ENCODE results near the gene HYAL3. TPM values are rescaled to one million over a fixed set of nuclear protein-coding genes. Genes with fewer than 3 reads are reported as not detected.
A peak's percentile ranks its signal among the peaks of the same experiment; 100 is the strongest.

Gene HYAL3
- total and polyA plus RNA-seq, 2 of the 8 experiments (the other 6 are each of a cell fraction or from before 2014, with no cell fraction given), result 3.2 to 12.2 TPM

GRCh38 chr3:50341537-50341936, 42.3 kb upstream of the HYAL3 start:
- 93% methylated on average over 9 of the region's 9 CpGs; no CpG with 5 or more reads in 1 of the 2 experiments for WGBS, 2 experiments (ENCODE audit: extremely low coverage in 1 of 2, insufficient coverage in 1 of 2, insufficient read length in 1 of 2, insufficient replicate concordance in 2 of 2, low coverage in 1 of 2, low lambda C conversion rate in 2 of 2, missing lambda C conversion rate in 1 of 2)
- no peak for TF ChIP-seq CBX5 (IDR thresholded peaks at IDR 0.05; ENCODE audit: low read depth, low read length)

More at GRCh38 chr3:50341537-50341936, 42.3 kb upstream of the HYAL3 start:
- no peak overlapping the region for H3K56ac ChIP-seq (replicated peaks; ENCODE audit: insufficient read length, low read depth, low read length)
- no peak overlapping the region for H3K14ac ChIP-seq (ENCODE audit: insufficient read length)
- H4K20me1 ChIP-seq (replicated peaks in 1 of 2; ENCODE audit: control insufficient read depth in 1 of 2, insufficient read depth in 2 of 2, low read length in 2 of 2), result peaks cover 0 to 4% of the 10 kb centered on the region in 2 experiments
- CTCF ChIA-PET (ENCODE audit: partially characterized antibody), result interaction anchor here (0.8 to 10.0 kb wide), 9 partner anchors 9 to 210 kb away, joined by 3 to 84 read pairs (median 3); no protein-coding TSS in a partner anchor
- peak overlapping the region; percentile 98 for H2BK15ac ChIP-seq (ENCODE audit: low read length)
- no peak overlapping the region for H4K5ac ChIP-seq (ENCODE audit: insufficient read length, low read depth, low read length)
- H3K27me3 ChIP-seq (replicated peaks in 1 of 4; ENCODE audit: control insufficient read depth in 3 of 4, extremely low read depth in 1 of 4, insufficient read depth in 3 of 4, low read length in 3 of 4), result peaks cover 23 to 68% (median 54%) of the 10 kb centered on the region in 4 experiments
- H3K23ac ChIP-seq (ENCODE audit: insufficient read length), result no peak overlapping the region
- H2BK120ac ChIP-seq (replicated peaks; ENCODE audit: low read depth, low read length), result no peak overlapping the region
- H3K27ac ChIP-seq (ENCODE audit: low read depth, low read length), result no peak overlapping the region
- H3K18ac ChIP-seq (ENCODE audit: extremely low read depth, low read length), result peak overlapping the region; percentile 75; the same call in 1 of the 2 replicates
- peaks cover 0 to 19% (median 14%) of the 10 kb centered on the region in 4 experiments; a peak in 5 of 7 replicates for H3K4me1 ChIP-seq (replicated peaks in 1 of 4; ENCODE audit: control insufficient read depth in 3 of 4, insufficient read depth in 4 of 4, low read length in 3 of 4)
- H3K9me3 ChIP-seq (ENCODE audit: insufficient read depth in 2 of 2, low read depth in 1 of 2, low read length in 1 of 2), result no peaks in the 10 kb centered on the region
- no peak overlapping the region for H3K4ac ChIP-seq (replicated peaks; ENCODE audit: insufficient read length, low read depth, low read length)
- H2BK12ac ChIP-seq (ENCODE audit: low read depth, low read length), result peak overlapping the region; percentile 68; the same call in 1 of the 2 replicates
- FAIRE-seq (no peak), DNase-seq (ENCODE audit: low read depth in 1 of 2, low spot score in 2 of 2) (no peak)
- no peak overlapping the region for H3K9ac ChIP-seq (replicated peaks in 1 of 4; ENCODE audit: extremely low read depth in 1 of 4, low read depth in 3 of 4, low read length in 3 of 4)
- H3K4me3 ChIP-seq (ENCODE audit: extremely low read depth in 1 of 4, insufficient read depth in 2 of 4, low read depth in 3 of 4, low read length in 4 of 4), result peak overlapping the region in 1 of 4 experiments; percentile 63; a peak in 1 of 8 replicates
- no peak overlapping the region for H2AFZ ChIP-seq (ENCODE audit: low read length)
- peaks cover 0 to 2% of the 10 kb centered on the region in 2 experiments; a peak in 1 of 4 replicates for H3K79me2 ChIP-seq (ENCODE audit: control insufficient read depth in 1 of 2, insufficient read depth in 2 of 2, low read length in 2 of 2)
- H4K8ac ChIP-seq (ENCODE audit: extremely low read depth, insufficient read depth, low read length), result no peak overlapping the region; the same call in 1 of the 2 replicates
- no peak overlapping the region for H4K91ac ChIP-seq (replicated peaks; ENCODE audit: insufficient read length, low read length)
- H2BK5ac ChIP-seq (ENCODE audit: low read depth, low read length), result no peak overlapping the region
- POLR2A ChIA-PET (ENCODE audit: partially characterized antibody), result interaction anchor here (0.8 to 3.3 kb wide), 4 partner anchors 11 to 19 kb away, joined by 3 to 17 read pairs (median 4); partner anchors contain the start of genes HYAL2 and TUSC2
- H3K4me2 ChIP-seq (ENCODE audit: insufficient read depth in 1 of 2, low read depth in 2 of 2, low read length in 2 of 2), result peak overlapping the region; percentile 65 to 87; a peak in 2 of 4 replicates
- H3K23me2 ChIP-seq (ENCODE audit: low read depth, low read length), result peaks cover 21% of the 10 kb centered on the region
- H2AK5ac ChIP-seq (ENCODE audit: low read depth, low read length), result no peak overlapping the region
- H3K36me3 ChIP-seq (ENCODE audit: control insufficient read depth in 2 of 4, insufficient read depth in 4 of 4, low read length in 3 of 4), result no peaks in the 10 kb centered on the region
- H2BK20ac ChIP-seq (ENCODE audit: low read length), result no peak overlapping the region
- H3K79me1 ChIP-seq (ENCODE audit: low read depth, low read length), result no peaks in the 10 kb centered on the region

Data from H1 (cell line).